Left ventricle myocardium superior (tissue), 1 donor: Measurements from ENCODE around the gene CCDC116. TPM values are rescaled to one million over a fixed set of nuclear protein-coding genes. Genes with fewer than 3 reads are reported as not detected.
"Not testable (repeated sequence)": the region's sequence is repeated elsewhere in the genome, so short reads cannot be mapped to it uniquely, and the experiment has no call there.

ENCODE experiments used
- ATAC-seq: fragments of 200-7000 bp; cut with Tn5 transposase; one replicate; pipeline ENCODE4 v1.9.1; 2020; ENCODE audit warnings: mild to moderate bottlenecking, moderate library complexity
- DNase-seq: peaks from one replicate; pipeline ENCODE4 v3.0.0-alpha.2; 2020
- intact Hi-C: fragments of 100-400 bp; cut with micrococcal nuclease; formaldehyde crosslinking; loops from one replicate; pipeline ENCODE4 v1.11.0; 2022
- long read RNA-seq: library from polyadenylated mRNA; unstranded; transcript quantifications from one replicate; pipeline ENCODE4 v2.0.0, GENCODE V29; 2021
- total RNA-seq: library from RNA; stranded (reverse); fragmentation: NEBNext Ultra II Directional; extraction: Animal tissue kit (Norgen Biotek cat#: 25700); gene quantifications from one replicate; pipeline ENCODE4 v1.2.1, GENCODE V29; 2021
- donor health status: DM: no; HTN: yes; CAD: no; lungs with severe emphysema.

CCDC116 gene, protein sequence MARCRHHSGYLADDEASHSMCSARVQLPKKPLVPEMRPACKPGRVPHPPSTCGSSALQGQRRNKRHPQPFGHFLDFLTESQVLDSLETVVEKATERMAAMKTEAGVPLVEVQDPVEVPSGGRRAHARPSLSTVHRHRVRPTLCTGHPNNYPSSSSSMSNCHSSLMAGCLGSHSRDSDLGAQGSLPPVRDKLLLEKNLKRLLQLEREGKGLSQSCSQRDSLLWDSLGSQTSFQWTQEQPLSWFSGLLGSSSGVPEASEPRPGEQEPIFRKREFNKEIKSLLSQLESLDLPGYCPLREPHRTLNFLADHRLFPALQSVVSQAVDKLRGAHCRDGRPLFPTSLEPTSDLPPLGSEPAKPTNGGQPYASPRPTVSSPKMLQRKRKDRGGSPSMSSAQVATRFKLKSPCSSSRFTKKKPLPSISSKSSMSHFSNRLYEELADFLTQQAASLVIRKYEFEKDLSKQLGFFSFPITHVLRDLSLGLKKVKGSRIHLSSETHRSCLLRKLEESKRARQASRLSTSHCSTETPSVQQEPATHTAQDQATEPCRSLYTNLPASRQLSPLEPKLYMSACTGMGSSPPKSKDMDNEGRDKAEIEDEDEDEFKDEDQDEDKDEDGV
- not detected for total RNA-seq
- long read RNA-seq: 0 reads

DNA sequence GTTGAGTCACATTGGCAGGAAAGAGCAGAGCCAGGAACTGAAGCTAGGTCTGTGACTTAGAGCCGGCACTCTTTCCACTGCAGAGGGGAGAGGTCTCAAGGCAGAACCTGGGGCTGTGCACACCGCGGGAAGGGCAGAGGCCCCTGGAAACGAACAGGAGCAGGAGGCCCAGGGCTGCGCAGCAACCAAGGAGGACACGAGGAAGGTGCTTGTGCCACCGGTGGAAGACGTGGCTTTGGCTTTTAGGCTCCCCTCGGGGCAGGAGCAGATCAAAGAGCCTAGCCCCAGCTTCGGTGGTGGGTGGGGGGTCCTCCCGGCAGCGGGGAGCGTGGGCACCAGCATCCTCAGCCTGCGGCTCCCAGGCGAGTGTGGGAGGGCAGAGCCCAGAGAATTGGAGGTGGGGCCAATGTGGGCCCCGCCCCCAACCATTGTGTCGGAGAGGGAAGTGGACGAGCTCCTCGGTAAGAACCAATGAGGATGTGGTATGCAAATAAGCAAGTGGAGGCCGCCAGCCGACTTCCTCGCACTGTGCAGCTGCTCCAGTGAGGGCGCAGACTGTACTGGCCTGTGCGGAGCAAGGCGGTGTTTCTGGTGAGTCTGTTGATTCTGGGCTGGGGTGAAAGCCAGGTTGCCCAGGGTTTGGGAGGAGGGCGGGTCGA lies at the start of gene CCDC116:
Gene CCDC116 (plus strand): TSS at position 524 of the 659 bp plus-strand sequence. CDS start 422 bp downstream, outside the sequence.
- intact Hi-C loops: no loop called here
- ATAC-seq (no peak), DNase-seq (no peak)

DNA sequence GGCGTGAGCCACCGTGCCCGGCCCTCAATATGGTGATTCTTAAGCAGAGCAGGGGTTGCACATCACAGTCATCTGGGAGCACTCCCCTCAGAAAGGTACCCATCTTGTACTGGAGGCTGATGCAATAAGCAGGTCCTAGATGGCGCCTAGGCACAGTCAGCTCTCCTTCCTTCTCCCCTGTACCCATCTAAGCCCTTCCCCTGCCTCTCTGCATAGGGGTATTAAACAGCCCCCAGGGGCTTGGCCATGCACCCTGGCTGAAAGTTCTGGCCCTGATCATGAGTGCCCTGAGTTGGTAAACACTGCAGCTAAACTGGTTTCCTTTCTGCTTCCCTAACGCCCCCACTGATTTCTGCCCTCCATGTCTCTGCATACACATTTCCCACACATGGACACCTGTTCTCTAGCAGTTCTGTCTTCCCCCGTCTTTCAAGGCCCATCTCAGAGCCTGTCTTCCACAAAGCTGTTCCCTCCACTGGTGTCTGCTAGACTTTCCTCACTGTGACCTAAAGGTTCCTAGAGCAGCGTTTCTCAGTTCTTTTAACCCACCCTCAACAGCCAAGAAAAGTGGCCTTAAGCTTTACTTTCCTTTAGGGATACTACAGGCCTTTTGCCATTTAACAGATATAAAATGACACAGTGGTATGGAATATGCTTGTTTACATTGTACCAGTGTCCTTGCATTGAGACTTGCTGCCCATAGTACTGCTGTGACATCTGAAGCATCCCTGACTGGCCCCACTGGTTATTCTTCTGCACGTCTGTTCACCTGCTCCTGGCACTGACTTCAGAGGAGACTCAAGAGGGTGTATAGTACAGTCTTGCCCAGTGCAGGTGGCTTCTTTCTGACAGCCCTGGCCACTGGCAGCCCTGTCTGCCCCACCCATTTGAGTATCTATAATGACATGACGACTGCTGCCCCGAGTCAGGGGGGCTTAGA lies 49.5 kb upstream of the CCDC116 start:
- ATAC-seq: no peak
- intact Hi-C loops: no loop called here
- no peak for DNase-seq

DNA sequence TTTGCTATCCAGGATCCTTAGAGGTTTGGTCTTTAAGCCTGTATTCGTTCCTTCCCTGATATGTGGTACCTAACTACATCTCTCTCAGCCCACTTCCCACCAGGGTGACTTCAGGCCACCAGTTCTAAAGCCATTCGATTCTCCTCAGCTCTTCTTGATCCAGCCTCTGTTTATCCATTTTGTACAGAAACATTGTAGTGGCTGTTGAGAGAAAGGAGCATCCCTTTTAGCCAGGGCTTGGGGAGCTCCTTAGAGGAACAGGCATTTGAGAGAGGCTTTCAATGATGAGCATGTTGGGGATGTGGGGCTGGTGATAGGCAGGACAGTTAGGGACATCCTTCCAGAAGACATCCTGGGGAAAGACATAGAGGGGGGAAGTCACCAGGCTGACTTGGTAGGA lies 47.2 kb upstream of the CCDC116 start:
- intact Hi-C loops: no loop called here
- ATAC-seq: no peak

DNA sequence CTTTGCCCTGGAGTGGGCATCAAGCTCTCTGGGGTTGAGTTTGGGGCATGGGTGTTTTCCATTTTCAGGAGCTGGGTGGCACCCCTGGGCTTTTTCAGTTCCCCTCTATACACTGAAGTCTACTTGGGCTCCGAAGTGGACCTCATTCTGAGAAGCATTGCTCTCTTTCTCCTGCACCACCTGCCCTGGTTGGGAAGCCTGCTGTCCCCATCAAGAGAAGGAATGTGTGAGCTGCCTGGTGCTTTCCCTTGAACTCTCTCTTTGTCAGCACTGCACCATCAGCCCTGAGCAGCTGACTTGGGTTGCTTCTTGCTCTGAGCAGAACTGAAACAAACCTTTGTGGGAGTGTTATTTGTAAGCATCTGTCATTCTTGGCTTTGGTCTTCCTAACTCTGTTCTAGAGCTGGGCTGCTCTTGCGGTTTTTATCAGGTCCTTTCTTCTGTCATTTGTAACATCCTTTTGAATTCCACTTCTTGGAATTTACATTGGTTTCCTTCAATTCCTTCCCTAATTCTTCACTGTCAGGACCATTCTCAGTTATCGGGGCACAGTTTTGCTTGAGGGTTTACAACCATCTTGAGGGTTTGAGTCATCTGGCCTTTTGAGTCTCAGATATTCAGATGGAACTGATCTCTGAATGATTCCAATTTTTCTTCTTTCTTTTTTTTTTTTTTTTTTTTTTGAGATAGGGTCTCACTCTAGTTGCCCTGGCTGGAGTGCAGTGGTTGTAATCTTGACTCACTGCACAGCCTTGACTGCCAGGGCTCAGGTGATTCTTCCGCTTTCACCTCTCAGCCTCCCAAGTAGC lies 44.6 kb upstream of the CCDC116 start:
- intact Hi-C loops: no loop called here
- DNase-seq (no peak), ATAC-seq (no peak)

More for the DNA sequence above, 47.2 kb upstream of the CCDC116 start:
- no peak for DNase-seq

DNA sequence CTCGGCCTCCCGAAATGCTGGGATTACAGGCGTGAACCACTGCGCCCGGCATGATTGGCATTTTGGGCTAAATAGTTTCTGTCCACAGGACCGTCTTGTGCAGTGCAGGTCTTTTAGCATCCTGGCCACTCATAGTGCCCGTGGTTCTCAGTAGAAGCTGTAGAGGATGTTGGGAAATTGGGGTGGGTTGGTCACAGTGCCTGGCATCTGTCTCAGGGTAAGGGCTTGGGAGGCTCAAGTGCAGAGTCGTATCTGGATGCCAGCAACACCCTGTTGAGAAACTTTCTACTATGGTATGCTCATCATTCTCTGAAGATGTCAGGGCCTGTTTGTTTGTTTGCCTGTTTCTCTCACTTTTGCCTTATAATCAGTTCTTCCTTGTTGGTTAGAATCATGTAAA lies 43.2 kb upstream of the CCDC116 start:
- DNase-seq: no peak
- ATAC-seq: no peak
- intact Hi-C loops: no loop called here

DNA sequence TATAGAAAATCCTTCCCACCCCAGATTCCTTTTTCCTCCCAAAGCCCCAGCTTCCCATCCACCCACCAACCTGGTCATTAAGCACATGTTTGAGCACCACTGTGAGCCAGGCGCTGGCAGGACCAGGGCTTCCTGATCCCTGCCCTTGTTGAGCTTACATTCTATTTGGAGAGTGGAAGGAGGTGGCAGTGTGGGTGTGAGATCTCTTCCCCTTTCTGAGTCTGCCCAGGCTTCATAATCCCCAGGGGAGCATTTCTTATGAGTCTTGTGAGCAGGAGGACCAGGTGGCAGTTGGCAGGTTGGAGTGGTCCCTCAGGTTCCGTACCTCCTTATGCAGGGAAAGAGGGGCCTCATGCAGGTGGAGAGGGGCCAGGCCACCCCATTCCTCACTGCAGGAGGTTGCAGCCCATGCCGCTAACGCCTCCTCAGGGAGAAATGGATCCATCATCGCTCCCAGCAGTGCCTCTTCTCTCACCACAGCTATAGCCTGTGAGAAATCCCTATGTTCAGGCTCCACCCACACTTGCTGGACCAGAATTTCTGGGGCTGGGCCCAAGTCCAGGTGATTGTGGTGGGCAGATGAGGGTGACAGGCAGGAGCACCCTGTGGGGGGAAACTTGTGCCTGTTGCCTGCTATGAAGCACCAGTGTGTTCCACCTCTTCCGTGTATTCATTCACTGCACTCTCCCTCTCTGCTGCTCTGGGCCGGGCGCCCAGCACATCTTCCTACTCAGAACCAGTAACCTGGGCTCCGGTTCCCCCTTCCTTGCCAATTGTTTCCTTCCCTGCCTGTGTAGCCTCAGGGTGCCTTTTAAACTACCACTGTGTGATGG lies 41.5 kb upstream of the CCDC116 start:
- ATAC-seq (no peak), DNase-seq (no peak)
- intact Hi-C loops: no loop called here

DNA sequence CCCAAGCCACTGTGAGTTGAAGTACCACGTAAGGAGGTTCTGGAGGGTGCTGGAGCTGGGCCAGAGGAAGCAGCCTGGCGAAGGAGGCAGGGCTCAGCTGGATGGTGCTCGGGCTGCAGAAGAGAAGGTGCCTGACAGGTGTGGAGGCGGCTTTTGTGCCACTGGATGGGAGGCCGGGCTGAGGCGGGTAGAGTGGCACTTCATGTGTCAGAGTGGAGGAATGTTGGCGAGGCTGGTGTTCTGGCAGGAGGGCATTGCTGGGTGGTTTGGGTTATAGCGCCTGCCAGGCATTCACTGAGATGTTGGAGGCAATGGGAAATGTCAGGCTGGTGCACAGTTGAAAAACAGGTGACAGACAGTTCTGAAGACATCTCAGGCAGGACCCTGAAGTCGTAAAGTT lies 40.9 kb upstream of the CCDC116 start:
- ATAC-seq: peak; percentile 80

DNA sequence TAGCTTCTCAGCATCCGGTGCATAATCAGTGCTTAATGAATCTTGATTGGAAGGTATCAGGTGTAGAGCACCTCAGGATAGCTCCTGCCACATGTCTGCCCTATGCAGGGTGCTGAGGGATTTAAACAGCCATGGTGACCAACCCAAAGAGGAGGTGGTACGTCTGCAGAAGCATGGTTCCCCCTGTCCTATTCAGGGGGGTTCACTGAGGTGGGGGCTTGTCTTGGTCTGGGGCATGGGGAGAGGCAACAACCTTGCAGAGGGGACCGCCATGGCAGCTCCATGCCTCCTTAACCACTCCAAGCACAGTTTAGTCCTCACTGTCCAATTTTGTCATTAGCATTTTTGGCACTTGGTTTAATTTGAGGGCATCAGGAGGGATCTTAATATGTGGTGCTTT lies 40.1 kb upstream of the CCDC116 start:
- ATAC-seq (no peak), DNase-seq (no peak)
- intact Hi-C loops: no loop called here

More for the DNA sequence above, 40.9 kb upstream of the CCDC116 start:
- peak; percentile 68 for DNase-seq
- intact Hi-C loops: no loop called here

DNA sequence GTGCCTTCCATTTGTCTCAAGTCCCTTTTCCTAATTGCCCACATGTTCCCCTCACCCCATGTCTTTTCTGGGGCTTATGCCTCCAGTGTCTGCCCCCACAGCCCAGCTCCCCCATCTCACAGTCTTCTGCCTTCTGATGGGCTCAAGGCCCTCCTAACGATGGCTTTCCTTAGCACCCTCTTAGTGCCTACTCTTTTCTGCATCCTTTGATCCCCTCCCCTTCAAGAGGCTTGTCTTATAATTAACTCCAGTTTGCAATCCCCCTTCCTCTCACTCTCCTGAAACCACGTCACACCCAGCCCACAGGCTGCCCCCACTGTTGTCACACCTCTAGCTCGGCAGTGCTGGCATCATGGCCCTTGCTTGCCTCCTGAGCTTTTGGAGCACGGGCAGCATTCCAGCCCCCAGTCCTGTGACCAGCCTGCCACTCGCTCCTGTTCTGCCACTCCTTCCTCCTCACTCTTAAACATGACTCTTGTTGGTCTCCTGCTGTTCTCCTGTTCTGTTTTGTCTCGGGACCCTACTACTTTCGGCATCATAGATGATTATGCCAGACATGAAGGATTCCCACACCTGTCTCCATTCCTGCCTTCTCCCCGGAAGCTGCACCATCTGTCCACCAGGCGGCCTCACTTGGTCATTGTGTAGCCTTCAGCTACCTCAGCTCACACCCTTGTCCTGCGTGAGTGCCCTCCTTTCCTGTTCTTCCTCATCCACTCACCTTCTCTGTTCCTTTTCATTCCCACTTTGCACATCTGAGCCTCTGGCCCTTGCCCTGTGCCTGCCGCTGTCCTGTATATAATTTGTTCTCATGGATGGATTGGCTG lies 38.9 kb upstream of the CCDC116 start:
- intact Hi-C loops: no loop called here
- DNase-seq (peak; percentile 86), ATAC-seq (peak; percentile 78)

DNA sequence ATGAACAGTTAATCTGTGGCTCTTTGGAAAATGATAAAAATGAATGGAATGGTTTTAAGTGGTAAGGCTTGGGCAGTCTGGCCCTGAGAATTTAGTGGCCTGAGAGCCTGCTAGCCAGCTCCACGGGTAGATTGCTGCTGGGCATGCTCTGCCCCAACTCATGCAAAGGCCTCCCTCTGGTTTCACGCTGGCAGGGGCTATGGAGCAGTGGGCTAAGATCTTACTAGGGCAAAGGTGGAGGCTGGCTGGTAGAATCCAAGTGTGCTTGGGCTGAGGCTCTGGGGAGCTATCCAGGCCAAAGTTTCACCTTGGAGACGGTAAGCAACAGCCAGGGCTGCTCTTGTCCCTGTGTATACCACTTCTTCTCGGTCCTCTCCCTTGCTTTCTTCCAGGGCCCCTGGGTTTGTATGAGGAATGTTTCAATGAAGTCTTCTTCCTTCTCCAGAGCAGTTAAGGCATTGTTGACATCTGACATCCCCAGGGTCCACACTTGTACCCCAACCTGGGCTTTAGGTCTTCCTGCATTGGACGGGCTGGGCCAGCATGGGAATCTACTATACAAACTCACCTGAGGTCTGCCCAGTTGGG lies 37.6 kb upstream of the CCDC116 start:
- intact Hi-C loops: no loop called here
- peak; percentile 78 for ATAC-seq
- peak; percentile 53 for DNase-seq

DNA sequence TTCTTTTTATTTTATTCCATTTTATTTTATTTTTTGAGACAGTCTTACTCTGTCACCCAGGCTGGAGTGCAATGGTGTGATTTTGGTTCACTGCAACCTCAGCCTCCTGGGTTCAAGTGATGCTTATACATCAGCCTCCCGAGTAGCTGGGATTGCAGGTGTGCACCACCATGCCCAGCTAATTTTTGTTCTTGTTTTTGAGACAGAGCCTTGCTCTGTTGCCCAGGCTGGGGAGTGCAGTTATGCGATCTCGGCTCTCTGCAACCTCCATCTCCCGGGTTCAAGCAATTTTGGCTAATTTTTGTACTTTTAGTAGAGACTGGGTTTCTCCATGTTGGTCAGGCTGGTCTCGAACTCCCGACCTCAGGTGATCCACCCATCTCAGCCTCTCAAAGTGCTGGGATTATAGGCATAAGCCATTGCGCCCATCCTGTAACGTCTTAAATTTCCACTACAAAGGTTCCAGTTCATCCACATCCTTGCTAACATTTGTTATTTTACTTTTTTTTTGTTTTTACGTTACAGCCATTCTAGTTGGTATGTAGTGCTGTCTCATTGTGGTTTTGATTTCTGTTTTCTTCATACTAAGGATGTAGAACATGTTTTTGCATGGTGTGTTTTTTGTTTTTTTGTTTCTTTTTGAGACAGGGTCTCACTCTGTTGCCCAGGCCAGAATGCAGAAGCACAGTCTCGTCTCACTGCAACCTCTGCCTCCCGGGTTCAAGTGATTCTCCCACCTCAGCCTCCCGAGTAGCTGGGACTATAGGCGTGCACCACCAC lies 36.0 kb upstream of the CCDC116 start:
- ATAC-seq, DNase-seq, intact Hi-C loops: not testable (repeated sequence)

DNA sequence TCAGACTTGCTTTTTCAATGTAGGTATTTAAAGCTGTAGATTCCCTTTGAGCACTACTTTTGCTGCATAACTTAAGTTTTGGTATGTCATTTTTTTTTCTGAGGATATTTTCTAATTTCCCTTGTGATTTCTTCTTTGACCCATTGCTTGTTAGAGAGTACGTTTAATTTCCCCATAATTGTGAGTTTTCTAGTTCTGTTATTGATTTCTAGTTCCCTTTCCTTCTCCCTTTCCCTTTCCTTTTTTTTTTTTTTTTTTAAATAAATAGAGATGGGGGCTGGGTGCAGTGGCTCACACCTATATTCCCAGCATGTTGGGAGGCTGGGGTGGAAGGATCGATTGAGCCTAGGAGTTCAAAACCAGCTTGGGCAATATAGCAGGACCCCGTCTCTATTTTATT lies 34.3 kb upstream of the CCDC116 start:
- no peak for ATAC-seq
- intact Hi-C loops: no loop called here
- DNase-seq: no peak

DNA sequence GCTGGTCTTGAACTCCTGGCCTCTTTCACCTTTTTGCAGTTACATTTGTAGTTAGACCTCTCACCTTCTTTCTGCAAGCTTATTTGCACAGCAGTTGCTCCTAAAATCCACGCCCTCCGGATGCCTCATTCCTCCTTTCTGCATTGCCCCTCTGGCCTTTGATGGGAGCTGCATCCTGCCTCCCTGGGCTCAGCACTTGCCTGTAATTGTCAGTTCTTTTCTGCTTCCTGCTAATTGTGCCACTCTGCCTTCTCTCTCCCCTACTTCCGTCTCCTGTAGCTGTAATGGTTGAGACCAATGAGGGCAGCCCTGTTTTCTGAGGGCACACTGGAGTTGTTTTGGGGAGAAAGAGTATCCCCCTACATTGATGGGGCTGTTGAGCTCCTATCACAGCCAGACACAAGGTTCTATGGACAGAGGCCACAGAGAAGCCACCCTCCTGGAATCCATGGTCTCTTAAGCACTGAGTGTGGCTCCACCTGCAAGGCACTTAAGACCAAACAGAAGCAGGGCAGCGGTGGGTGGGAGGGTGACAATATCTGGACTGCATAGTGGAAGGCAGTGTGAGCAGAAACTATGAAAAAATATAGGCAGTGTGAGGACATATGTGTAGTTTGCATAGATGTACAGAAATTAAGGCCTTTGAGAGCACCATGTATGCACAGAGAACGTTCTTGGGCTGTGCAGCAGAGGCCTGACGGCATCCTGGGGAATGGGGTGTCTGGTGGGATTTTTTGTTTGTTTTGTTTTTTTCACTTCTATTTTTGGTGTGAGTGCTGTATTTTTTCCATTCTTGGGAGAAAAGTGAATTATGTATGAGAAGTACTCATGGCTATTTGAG lies 33.3 kb upstream of the CCDC116 start:
- ATAC-seq: no peak
- DNase-seq: no peak
- intact Hi-C loops: no loop called here

DNA sequence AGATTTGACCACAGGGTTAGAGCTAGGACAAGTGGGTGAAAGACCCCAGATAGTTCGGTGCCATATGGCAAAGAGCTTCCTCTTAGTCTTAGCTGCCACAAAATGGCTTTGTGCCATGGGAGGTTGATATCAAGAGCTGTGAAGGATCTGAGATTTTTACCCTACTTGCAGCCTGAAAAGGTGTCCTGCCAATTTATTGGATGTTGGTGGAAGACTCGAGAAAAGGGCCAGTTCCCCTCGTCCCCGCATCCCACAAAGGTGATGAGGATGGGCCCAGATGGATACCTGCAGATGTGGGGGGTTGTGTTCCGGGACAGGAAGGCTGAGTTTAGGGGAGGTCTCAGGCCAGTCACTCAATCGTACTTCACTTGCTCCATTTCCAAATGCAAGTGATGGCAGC lies 30.0 kb upstream of the CCDC116 start:
- DNase-seq: no peak

DNA sequence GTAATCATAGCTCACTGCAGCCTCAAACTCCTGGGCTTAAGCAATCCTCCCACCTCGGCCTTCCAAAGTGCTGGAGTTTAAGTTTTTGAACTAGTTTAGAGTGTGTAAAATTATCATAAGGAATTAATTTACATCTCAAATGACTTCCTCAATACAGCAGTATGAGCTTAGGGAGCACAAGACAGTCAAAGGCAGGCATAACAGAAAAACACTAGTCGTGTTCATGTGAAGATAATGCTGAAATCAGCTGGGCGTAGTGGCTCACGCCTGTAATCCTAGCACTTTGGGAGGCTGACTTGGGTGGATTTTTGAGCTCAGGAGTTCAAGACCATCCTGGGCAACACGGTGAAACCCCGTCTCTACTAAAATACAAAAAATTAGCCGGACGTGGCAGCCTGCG lies 28.6 kb upstream of the CCDC116 start:
- intact Hi-C loops: no loop called here
- DNase-seq: no peak
- no peak for ATAC-seq

More for the DNA sequence above, 30.0 kb upstream of the CCDC116 start:
- ATAC-seq: no peak
- intact Hi-C loops: no loop called here
